ENCODE measurements around the gene IL1RL2.

Gene IL1RL2

GRCh38 chr2:102283996-102284395 is 97.2 kb downstream of the IL1RL2 start:
- DNase-seq (ENCODE audit: low spot score) = no peak
- no peak for TF ChIP-seq CTCF (IDR thresholded peaks at IDR 0.05; ENCODE audit: extremely low read depth, missing control alignments)

- no peak for TF ChIP-seq CTCF (IDR thresholded peaks at IDR 0.05; ENCODE audit: extremely low read depth, missing control alignments)
- no peak for DNase-seq (ENCODE audit: low spot score)
Observed at GRCh38 chr2:102284611-102285010, 97.8 kb downstream of the IL1RL2 start.

GRCh38 chr2:102285368-102285767 is 98.5 kb downstream of the IL1RL2 start:
- no peak for TF ChIP-seq CTCF (IDR thresholded peaks at IDR 0.05; ENCODE audit: extremely low read depth, missing control alignments)
- DNase-seq (ENCODE audit: low spot score) = no peak

- DNase-seq (ENCODE audit: low spot score) = no peak
- TF ChIP-seq CTCF (IDR thresholded peaks at IDR 0.05; ENCODE audit: extremely low read depth, missing control alignments) = no peak
Observed at GRCh38 chr2:102286041-102286440, 99.2 kb downstream of the IL1RL2 start.

GRCh38 chr2:102289129-102289528 is 102.3 kb downstream of the IL1RL2 start:
- no peak for DNase-seq (ENCODE audit: low spot score)
- TF ChIP-seq CTCF (IDR thresholded peaks at IDR 0.05; ENCODE audit: extremely low read depth, missing control alignments) = no peak
